H9 (cell line): Measurements from ENCODE around the gene RIMBP2. TPM values are rescaled to one million over a fixed set of nuclear protein-coding genes. Genes with fewer than 3 reads are reported as not detected.

Experiments
- DNase-seq: peaks from one replicate; pipeline ENCODE4 v3.0.0-alpha.2; 2017
- H2AFZ ChIP-seq: one replicate; pipeline ENCODE4 v1.6.1; 2013; ENCODE audit warnings: mild to moderate bottlenecking, low read length, control low read depth, moderate library complexity
- H2AK5ac ChIP-seq: 2 replicates; pipeline ENCODE4 v1.6.1; 2013; ENCODE audit warnings: low read length, control low read depth, mixed read lengths; ENCODE audit not compliant: insufficient read length
- H2BK120ac ChIP-seq: one replicate; pipeline ENCODE4 v1.6.1; 2013; ENCODE audit warnings: low read depth, mild to moderate bottlenecking, low read length, control low read depth, inconsistent platforms; ENCODE audit not compliant: poor library complexity, severe bottlenecking
- H2BK12ac ChIP-seq: 2 replicates; pipeline ENCODE4 v1.6.1; 2013; ENCODE audit warnings: low read length, control low read depth, mixed read lengths, low read depth; ENCODE audit not compliant: insufficient read length
- H2BK15ac ChIP-seq: 2 replicates; pipeline ENCODE4 v1.6.1; 2013; ENCODE audit warnings: low read depth, low read length, control low read depth
- H2BK20ac ChIP-seq: one replicate; pipeline ENCODE4 v1.6.1; 2013; ENCODE audit warnings: low read depth, mild to moderate bottlenecking, low read length, control low read depth, inconsistent platforms; ENCODE audit not compliant: poor library complexity, severe bottlenecking
- H2BK5ac ChIP-seq: 2 replicates; pipeline ENCODE4 v1.6.1; 2013; ENCODE audit warnings: low read length, control low read depth, mixed read lengths; ENCODE audit not compliant: insufficient read length
- H3K14ac ChIP-seq: 2 replicates; pipeline ENCODE4 v1.6.1; 2013; ENCODE audit warnings: low read length, control low read depth; ENCODE audit not compliant: insufficient read depth
- H3K18ac ChIP-seq: 2 replicates; pipeline ENCODE4 v1.6.1; 2013; ENCODE audit warnings: low read depth, mild to moderate bottlenecking, mixed read lengths, low read length, control low read depth; ENCODE audit not compliant: insufficient read length
- H3K23ac ChIP-seq: 2 replicates; pipeline ENCODE4 v1.6.1; 2013; ENCODE audit warnings: low read length, control low read depth, mixed read lengths, low read depth; ENCODE audit not compliant: insufficient read length
- H3K23me2 ChIP-seq: 2 replicates; pipeline ENCODE4 v1.6.1; 2013; ENCODE audit warnings: low read depth, mild to moderate bottlenecking, mixed read lengths, low read length, control low read depth; ENCODE audit not compliant: insufficient read length, poor library complexity, severe bottlenecking
- H3K27ac ChIP-seq: 2 replicates; pipeline ENCODE4 v1.5.1; 2013; ENCODE audit warnings: low read length, control low read depth, mixed read lengths, low read depth; ENCODE audit not compliant: insufficient read length
- H3K27me3 ChIP-seq: 2 replicates; pipeline ENCODE4 v1.6.1; 2013; ENCODE audit warnings: low read length, control low read depth, inconsistent platforms; ENCODE audit not compliant: insufficient read depth
- H3K4ac ChIP-seq: 2 replicates; pipeline ENCODE4 v1.6.1; 2013; ENCODE audit warnings: low read depth, mild to moderate bottlenecking, control low read depth, inconsistent platforms, low read length, moderate library complexity
- H3K4me1 ChIP-seq: 2 replicates; pipeline ENCODE4 v1.6.1; 2013; ENCODE audit warnings: low read length, control low read depth, inconsistent platforms; ENCODE audit not compliant: insufficient read depth
- H3K4me2 ChIP-seq: 2 replicates; pipeline ENCODE4 v1.6.1; 2013; ENCODE audit warnings: low read length, control low read depth, mixed read lengths; ENCODE audit not compliant: insufficient read length, insufficient read depth
- H3K56ac ChIP-seq: 2 replicates; pipeline ENCODE4 v1.6.1; 2013; ENCODE audit warnings: low read depth, mild to moderate bottlenecking, mixed read lengths, low read length, control low read depth; ENCODE audit not compliant: insufficient read length
- H3K79me1 ChIP-seq: 2 replicates; pipeline ENCODE4 v1.6.1; 2013; ENCODE audit warnings: low read depth, mild to moderate bottlenecking, moderate library complexity, low read length, control low read depth, inconsistent platforms; ENCODE audit not compliant: insufficient read depth, poor library complexity, severe bottlenecking
- H3K79me2 ChIP-seq: 2 replicates; pipeline ENCODE4 v1.6.1; 2013; ENCODE audit warnings: low read length, control low read depth, inconsistent platforms; ENCODE audit not compliant: insufficient read depth
- H3K9ac ChIP-seq: 2 replicates; pipeline ENCODE4 v1.6.1; 2013; ENCODE audit warnings: low read length, control low read depth, mixed read lengths; ENCODE audit not compliant: insufficient read length; ENCODE audit errors: extremely low read depth
- H3K9me3 ChIP-seq: one replicate; pipeline ENCODE4 v1.6.1; 2013; ENCODE audit warnings: low read depth, low read length, inconsistent platforms; ENCODE audit not compliant: control insufficient read depth
- H3T11ph ChIP-seq: one replicate; pipeline ENCODE4 v1.6.1; 2013; ENCODE audit warnings: mild to moderate bottlenecking, low read length, control low read depth, inconsistent platforms
- H4K20me1 ChIP-seq: one replicate; pipeline ENCODE4 v1.6.1; 2013; ENCODE audit not compliant: control insufficient read depth, insufficient read length, insufficient read depth
- H4K5ac ChIP-seq: 2 replicates; pipeline ENCODE4 v1.6.1; 2013; ENCODE audit warnings: low read depth, mild to moderate bottlenecking, mixed read lengths, low read length, control low read depth; ENCODE audit not compliant: insufficient read length
- H4K8ac ChIP-seq: replicated peaks from 2 replicates; pipeline ENCODE4 v1.6.1; 2013; ENCODE audit warnings: low read length, control low read depth, mixed read lengths, low read depth; ENCODE audit not compliant: insufficient read length
- H4K91ac ChIP-seq: 2 replicates; pipeline ENCODE4 v1.6.1; 2013; ENCODE audit warnings: low read depth, mild to moderate bottlenecking, moderate library complexity, mixed read lengths, low read length, control low read depth; ENCODE audit not compliant: insufficient read length
- H3K27ac Mint-ChIP-seq, 3 experiments: 2 replicates in 2 of 3; 3 replicates in 1 of 3; pipeline ENCODE4 v1.8.0; 2020 to 2021; ENCODE audit warnings: mixed read lengths in 3 of 3, mild to moderate bottlenecking in 1 of 3, moderate library complexity in 1 of 3
- H3K27me3 Mint-ChIP-seq: 2 replicates; pipeline ENCODE4 v1.8.0; 2021; ENCODE audit warnings: low read depth, mild to moderate bottlenecking, moderate library complexity, mixed read lengths
- H3K36me3 Mint-ChIP-seq, 3 experiments: 2 replicates in 2 of 3; 3 replicates in 1 of 3; pipeline ENCODE4 v1.8.0; 2020 to 2021; ENCODE audit warnings: low read depth in 3 of 3, mixed read lengths in 3 of 3; ENCODE audit not compliant: insufficient read depth in 1 of 3
- H3K4me1 Mint-ChIP-seq, 2 experiments: 2 replicates each; pipeline ENCODE4 v1.8.0; 2020; ENCODE audit warnings: mixed read lengths in 2 of 2
- H3K4me3 Mint-ChIP-seq, 2 experiments: 2 replicates in 1 of 2; 3 replicates in 1 of 2; pipeline ENCODE4 v1.8.0; 2020 to 2021; ENCODE audit warnings: mild to moderate bottlenecking in 2 of 2, mixed read lengths in 2 of 2, moderate library complexity in 1 of 2
- H3K9me3 Mint-ChIP-seq, 2 experiments: 2 replicates in 1 of 2; 3 replicates in 1 of 2; pipeline ENCODE4 v1.8.0; 2020; ENCODE audit warnings: mild to moderate bottlenecking in 2 of 2, mixed read lengths in 2 of 2, moderate library complexity in 1 of 2
- WGBS: extraction: QIAGEN DNeasy Blood & Tissue Kit; methylation state at CpG from one replicate; pipeline ENCODE4 v1.1.7; 2013; ENCODE audit warnings: missing lambda C conversion rate, low lambda C conversion rate, mixed read lengths; ENCODE audit not compliant: insufficient read length; ENCODE audit errors: extremely low coverage; 5-methylcytosine and 5-hydroxymethylcytosine counted together
- total RNA-seq: library from RNA; stranded (reverse); gene quantifications from 2 replicates; pipeline ENCODE4 v1.2.1, GENCODE V29; 2021
- TF ChIP-seq, protein P1 (sequence below): fragments of 200-600 bp; sonication (generic); conservative IDR thresholded peaks from 3 replicates; pipeline ENCODE4 v1.8.0; 2021; ENCODE audit warnings: antibody characterized with exemption, mild to moderate bottlenecking

Gene RIMBP2
- total RNA-seq, 1 experiment from 2014 or later, result 0.70 TPM

DNA sequence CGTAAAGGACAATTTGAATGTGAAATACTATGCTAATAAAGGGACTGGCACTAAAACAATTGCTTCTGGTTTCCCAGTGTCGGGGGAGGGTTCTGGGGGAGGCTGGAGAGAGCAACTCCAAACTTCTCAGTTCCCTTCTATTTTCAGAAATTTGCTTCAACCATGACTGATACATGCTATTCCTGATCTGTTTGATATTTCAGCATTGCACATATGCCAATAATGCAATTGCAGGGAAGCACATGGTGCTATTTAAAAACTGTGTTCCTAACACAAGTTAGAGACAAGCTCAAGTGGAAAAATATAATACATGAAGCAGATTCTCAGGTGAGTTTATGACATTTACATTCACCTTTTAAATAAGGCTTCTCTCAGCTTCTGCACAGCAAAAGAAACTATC lies 188.9 kb downstream of the RIMBP2 start:
- Histone ChIP-seq H2BK12ac (no peak overlapping the region), H3K4me2 (no peak overlapping the region), H3K9me3 (no peaks in the 10 kb centered on the region), H3K56ac (no peak overlapping the region), H4K5ac (no peak overlapping the region), H2BK5ac (no peak overlapping the region), H2BK20ac (no peak overlapping the region), H3K18ac (no peak overlapping the region), H3K23me2 (no peaks in the 10 kb centered on the region), H3K27ac (no peak overlapping the region), H3T11ph (no peak overlapping the region), H2AFZ (no peak overlapping the region), H4K8ac (no peak overlapping the region), H4K20me1 (no peaks in the 10 kb centered on the region), H3K79me2 (no peaks in the 10 kb centered on the region), H2BK15ac (no peak overlapping the region), H3K4me1 (no peaks in the 10 kb centered on the region), H2AK5ac (no peak overlapping the region), H3K9ac (no peak overlapping the region), H4K91ac (no peak overlapping the region), H3K14ac (no peak overlapping the region), H3K23ac (no peak overlapping the region), H3K27me3 (no peaks in the 10 kb centered on the region; the same call in 1 of the 2 replicates), H3K4ac (no peak overlapping the region), H2BK120ac (no peak overlapping the region), H3K79me1 (no peaks in the 10 kb centered on the region)
- TF ChIP-seq, protein P1, sequence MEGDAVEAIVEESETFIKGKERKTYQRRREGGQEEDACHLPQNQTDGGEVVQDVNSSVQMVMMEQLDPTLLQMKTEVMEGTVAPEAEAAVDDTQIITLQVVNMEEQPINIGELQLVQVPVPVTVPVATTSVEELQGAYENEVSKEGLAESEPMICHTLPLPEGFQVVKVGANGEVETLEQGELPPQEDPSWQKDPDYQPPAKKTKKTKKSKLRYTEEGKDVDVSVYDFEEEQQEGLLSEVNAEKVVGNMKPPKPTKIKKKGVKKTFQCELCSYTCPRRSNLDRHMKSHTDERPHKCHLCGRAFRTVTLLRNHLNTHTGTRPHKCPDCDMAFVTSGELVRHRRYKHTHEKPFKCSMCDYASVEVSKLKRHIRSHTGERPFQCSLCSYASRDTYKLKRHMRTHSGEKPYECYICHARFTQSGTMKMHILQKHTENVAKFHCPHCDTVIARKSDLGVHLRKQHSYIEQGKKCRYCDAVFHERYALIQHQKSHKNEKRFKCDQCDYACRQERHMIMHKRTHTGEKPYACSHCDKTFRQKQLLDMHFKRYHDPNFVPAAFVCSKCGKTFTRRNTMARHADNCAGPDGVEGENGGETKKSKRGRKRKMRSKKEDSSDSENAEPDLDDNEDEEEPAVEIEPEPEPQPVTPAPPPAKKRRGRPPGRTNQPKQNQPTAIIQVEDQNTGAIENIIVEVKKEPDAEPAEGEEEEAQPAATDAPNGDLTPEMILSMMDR, result no peak
- DNase-seq, result no peak
- Mint-ChIP-seq H3K4me3 (no peak overlapping the region), H3K9me3 (no peaks in the 10 kb centered on the region; a peak in 1 of 5 replicates), H3K4me1 (no peaks in the 10 kb centered on the region; a peak in 1 of 4 replicates), H3K27ac (no peak overlapping the region), H3K36me3 (no peaks in the 10 kb centered on the region), H3K27me3 (peaks cover 16% of the 10 kb centered on the region)
- no CpG with 5 or more reads among the region's 2 CpGs for WGBS
